HG02623 (cell line): Measurements from ENCODE around the gene FAAH2.
"Not testable (repeated sequence)": the region's sequence is repeated elsewhere in the genome, so short reads cannot be mapped to it uniquely, and the experiment has no call there.

Experiments
- ATAC-seq: cut with Tn5 transposase; IDR thresholded peaks from one replicate; pipeline ENCODE4 v1.9.1; 2021; ENCODE audit warnings: moderate library complexity; ENCODE audit not compliant: unreplicated experiment

Gene FAAH2

DNA sequence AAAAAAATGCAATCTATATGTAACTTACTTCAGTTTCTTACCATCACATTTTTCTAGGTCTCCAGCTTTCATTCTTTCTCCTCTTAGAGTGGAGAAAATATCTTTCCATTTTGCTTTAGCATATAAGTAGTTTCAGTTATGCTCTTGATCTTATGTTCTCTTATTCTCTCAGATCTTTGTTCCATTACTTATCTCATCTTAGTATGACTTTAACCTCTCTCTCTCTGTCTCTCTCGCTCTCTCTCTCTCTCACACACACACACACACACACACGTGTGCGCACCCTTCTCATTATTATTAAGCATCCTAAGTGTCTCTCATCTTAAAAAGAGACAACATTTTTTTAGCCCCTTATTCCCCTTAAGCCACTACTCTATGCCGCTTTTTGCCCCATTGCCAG is 92.8 kb downstream of the FAAH2 start:
- no peak for ATAC-seq

DNA sequence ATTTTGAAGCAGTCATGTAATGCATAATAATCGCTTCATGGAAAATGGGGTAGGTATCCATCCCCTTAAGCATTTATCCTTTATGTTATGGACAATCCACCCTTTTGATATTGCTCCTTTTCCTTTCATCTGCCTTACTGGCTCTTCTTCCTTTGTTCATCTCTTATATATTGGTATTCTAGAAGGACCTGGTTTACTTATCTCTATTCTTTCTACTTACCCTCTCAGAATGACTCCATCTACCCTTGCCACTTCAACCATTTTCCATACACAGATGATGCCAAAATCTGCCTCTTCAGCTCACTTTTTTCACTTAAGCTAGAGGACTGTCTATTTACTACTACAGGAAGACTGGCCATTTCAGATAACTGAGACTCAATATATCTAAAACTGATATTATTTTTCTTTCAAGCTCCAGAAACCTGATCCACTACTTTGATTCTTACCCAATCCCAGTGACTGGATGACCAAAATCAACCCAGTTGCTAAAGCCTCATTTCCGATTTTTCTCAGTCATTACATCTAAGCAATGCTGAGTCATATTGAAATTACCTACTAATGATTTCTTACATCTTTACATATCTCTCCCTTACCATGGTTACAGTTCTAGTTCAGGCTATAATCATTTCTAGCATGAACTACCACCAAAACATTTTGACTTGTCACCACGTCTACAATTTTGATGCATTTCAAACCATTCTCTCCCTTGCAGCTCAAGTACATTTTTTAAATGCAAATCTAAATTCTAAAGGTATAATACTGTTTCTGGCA is 93.7 kb downstream of the FAAH2 start:
- ATAC-seq: no peak

DNA sequence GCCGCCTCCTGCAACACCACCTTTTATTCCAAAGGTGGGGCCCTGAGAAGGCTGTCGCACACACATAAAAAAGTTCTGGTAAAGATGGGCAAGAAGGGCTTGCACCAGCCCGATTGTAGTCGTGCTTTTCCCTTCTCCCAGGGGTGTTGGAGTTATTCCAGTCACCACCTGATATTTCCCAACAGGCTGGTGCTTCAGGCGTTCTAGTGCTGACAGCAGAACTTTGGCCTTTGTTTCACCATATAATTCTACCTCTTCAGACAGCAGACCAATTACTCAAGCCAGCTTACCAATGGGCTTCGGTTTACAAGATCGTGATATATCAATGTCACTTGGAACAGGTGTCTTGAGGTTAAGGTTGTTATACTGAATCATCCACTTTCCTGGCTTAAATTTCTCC is 107.7 kb downstream of the FAAH2 start:
- not testable (repeated sequence) for ATAC-seq

DNA sequence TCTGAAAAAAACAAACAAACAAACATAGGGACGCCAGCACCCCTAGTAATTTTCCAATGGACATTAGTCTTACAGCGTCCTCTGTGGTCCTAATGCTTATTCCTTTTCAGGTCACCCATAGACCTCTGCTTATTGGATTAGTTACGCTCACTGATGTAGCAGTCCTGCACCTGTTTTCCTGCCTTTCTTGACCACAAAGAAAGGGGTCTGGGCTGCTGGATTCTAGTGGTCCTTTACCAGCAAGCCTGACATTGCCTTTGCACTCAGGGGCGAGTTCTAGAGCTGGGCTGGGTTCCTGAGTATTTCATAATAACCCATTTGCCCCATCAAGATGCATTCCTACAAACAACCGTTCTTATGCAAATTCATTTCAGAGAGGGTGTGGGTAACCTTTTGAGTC is 116.7 kb downstream of the FAAH2 start:
- ATAC-seq: not testable (repeated sequence)

DNA sequence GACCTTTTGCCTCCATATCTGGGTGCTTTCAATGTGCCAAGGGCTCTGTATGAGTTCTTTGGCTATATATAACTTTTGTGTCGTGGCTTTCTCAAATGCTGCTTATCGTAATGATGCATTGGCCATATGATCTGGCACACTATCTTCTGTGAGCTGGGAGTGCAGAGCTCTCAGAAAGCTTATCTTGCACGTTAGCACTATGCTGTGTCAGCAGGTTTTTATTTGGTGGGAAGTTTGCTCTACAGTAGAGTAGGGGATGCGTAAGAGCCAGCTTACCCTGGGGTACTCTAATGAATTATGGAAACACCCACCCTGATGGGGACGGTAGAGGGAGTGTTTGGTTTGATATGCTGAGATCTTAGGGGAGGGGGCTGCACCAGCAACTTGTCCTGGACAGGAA is 119.6 kb downstream of the FAAH2 start:
- no peak for ATAC-seq

DNA sequence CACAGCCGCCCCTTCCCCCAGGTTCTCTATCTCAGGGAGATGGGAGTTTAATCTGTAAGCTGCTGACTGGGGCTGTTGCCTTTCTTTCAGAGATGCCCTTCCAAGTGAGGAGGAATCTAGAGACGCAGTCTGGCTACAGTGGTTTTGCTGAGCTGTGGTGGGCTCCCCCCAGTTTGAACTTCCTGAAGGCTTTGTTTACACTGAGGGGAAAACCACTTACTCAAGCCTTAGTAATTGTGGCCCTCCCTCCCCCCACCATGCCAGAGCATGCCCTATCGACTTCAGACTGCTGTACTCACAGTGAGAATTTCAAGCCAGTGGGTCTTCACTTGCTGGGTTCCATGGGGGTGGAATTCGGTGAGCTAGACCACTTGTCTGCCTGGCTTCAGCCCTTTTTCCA is 131.3 kb downstream of the FAAH2 start:
- ATAC-seq: no peak

DNA sequence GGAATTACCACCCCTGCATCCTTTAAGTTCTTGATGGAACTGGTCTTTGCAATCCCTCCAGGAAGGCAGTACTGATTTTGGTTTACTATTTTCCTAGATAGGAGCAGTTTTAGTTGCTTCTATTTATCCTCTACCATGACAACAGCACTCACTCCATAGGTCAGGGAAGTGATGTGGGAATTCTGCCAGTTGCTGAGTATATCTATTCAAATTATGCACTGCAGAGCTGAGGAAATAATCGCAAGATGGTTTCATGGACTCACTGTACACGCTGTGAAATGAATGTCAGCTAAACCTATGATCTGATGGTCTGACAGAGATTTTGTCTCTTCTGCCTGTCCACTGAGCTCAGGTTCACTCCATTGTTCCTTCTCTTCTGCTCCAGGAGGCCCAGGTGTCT is 135.8 kb downstream of the FAAH2 start:
- no peak for ATAC-seq

DNA sequence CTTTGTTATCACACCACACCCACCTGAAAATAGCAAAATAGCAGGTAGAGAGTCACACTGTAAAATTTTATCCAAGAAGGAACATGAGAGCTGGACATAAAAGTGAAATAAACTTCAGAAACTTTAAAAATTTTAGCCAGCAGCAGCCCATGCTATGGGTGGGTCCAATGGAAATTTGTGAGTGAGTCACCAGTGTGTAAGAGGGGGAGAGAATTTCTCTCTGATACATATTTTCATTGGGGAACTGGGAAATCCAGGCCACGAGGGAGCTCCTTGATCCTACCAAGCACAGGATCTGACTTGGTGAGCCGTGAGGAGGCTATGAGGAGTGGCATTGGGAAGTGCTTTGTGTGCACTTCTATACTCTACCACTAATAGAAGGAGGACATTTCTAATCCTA is 136.3 kb downstream of the FAAH2 start:
- ATAC-seq: no peak

DNA sequence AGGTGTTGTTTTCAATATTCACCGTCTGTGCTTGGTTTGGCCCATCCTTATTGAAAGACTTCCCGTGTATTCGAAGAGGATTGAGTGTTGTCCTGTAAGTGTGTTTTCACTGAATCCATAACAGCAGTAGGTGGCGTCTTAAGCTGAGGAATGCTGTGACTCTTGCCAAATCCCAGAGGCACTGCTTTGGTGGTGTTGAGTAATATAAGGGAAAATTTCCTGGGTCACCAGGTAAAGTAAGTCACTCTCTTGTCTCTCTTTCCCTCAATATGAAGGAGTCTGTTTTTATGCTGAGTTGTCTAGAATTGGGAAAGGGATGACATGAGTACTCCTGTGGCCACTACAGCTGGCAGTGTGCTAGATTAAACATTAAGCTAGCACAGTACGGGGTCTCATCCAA is 158.6 kb downstream of the FAAH2 start:
- ATAC-seq: no peak

DNA sequence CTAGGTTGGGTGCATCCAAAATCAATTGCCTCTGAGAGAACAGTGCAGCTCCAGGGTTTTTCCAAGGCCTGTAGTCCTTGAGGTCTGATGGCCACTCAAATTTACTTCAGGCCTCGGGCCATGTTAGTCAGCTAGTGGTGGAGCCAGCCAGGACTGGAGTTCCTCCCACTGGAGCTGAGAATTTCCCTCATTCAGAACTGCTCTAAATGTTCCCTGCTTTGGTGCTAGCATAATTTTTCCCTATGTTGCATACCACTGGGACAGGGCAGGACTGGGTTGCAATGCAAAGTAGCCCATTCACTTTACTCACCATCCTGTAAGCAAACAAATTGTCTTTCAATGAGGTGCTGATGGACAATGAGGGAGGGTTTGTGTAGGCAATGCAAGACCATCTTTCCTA is 159.3 kb downstream of the FAAH2 start:
- no peak for ATAC-seq

DNA sequence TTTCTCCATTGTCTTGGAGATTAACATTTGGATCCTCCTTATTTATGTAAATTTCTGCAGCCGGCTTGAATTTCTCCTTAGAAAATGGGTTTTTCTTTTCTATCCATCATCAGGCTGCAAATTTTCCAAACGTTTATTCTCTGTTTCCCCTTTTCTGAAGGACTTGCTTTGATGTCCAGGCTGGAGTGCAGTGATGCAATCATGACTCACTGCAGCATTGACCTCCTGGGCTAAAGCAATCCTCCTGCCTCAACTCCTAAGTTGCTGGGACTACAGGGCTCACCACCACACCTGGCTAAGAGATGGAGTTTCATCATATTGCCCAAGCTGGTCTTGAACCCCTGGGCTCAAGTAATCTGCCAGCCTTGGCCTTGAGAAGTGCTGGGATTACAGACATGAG is 161.3 kb downstream of the FAAH2 start:
- no peak for ATAC-seq

DNA sequence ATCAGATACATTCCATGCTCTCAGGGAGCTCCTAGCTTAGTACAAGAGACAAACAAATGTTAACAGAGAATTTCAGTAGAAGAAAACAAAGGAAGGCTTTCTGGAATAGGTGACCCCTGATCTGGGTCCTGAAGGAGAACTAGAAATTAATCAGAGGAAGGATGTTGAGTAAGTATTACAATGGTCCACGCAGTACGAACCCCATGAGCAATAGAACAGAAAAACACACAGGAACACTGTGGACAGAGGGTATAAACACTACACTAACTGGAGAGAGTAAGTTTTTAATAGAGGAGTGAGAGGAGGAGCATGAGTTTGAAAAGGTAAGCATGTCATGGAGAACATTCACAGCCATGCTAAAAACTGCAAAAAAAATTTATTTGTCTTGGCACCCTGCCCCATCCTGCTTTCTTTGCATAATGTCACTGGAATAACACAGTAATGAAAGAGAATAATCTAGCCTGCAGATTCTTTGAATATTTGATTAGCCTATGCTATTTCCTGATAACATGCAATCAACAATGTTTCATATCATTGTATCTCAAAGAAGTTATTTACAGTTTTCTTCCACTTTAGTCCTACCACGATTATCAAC is 165.0 kb downstream of the FAAH2 start:
- ATAC-seq: no peak

DNA sequence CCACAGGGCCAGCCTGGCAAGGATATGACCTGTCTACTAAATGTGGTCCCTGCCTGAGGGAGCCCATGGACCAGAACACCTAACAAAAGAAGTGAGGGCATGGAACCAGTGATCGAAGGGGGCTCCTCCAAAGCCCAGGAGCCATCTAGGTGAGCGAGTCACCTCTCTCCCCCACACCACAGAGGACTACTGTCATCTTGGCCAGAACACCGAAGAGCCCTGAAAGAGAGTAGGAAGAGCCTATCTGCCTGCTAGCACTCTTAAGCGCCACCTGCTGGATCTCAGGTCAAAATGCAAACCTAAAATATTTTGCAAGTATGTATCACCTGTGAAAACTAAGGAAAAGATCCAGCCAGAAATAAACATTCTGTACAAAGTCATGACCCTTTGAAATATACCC is 167.4 kb downstream of the FAAH2 start:
- ATAC-seq: peak; percentile 48

DNA sequence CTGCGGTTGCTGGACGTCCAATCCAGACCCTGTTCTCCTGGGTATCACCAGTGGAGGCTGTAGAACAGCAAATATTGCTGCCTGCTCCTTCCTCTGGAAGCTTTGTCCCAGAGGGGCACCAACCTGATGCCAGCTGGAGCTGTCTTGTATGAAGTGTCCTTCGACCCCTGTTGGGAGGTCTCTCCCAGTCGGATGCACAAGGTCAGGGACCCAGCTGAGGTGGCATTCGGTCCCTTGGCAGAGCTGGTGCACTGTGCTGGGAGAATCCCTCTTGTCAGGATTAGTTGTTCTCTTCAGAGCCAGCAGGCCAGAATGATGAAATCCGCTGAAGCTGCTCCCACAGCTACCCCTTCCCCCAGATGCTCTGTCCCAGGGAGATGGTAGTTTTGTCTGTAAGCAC is 195.0 kb downstream of the FAAH2 start:
- no peak for ATAC-seq

DNA sequence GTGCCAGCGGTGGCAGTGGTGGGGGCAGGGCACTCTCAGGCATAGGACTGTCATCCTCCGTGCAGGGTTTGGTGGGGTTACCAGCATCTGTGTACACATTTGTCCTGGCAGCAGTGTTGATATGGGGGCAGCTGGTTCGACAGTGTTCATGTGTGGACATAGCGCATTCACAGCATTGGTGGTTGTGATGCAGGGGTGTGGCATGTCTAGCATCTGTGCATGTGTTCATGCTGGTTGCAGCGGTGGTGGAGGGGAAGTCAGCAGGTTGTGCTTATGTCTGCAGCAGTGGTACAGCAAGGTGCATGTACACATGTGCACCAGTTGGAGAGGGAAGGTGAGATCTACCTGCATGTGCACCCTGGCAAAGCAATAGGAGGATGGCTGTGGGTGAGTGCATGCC is 230.0 kb downstream of the FAAH2 start:
- no peak for ATAC-seq

DNA sequence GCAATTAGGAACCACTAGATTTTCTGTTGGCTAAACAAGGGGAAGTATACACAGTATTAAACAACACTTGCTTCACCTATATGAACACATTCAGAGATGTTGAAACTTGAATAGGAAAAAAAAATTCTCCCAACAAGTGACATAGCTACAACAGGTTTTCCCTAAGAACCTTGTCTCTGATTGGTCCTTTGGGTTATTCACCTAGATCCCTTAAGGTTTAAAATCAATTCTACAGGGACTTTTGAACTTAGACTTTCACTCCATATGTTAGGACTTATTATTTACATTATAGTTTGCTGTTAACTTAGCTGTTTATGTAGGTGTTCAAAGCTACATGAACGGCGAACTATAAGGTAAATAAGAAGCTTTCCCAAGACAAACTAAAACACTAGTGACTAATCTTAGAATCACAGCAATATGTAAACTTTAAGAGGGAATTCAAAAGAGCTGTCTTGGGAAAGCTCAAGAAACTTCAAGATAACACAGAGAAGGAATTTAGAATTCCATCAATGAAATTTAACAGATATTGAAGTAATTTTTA is 233.1 kb downstream of the FAAH2 start:
- ATAC-seq: no peak

DNA sequence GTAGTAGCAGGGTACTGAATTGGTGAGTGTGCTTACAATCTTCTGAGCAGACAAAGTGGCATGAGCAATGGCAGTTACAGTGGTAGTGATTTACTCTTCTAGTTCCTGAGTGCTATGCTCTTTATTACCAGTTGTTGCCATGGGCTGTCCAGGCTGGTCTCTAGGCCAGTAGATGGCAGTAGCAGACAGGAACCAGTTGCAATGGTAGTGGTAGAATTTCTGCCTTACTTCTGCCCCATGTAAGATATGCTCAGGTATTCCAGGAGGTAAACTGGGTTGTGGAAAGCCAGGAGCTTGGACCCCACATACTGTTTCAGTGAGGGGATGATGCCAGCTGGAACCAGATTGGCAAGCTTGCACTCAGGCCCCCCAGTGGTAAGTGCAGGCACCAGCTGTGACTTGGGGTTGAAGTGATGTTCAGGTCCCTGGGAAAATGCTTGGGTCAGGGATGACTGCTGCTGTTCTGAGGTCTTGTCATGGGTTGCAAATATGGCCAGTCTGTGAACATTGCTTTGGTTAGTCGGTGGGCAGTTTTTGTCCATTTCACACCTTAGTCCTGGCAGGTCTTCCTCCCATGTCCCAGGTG is 242.3 kb downstream of the FAAH2 start:
- peak; percentile 50 for ATAC-seq
